Body of pancreas (tissue), 4 donors: ENCODE data around the gene CARNS1. TPM values are rescaled to one million over a fixed set of nuclear protein-coding genes. Genes with fewer than 3 reads are reported as not detected.

Experiments
- ATAC-seq: fragments of 150-250 bp; one replicate; pipeline ENCODE4 v1.9.1; 2016
- DNase-seq, 4 donors: peaks; one replicate each; pipeline ENCODE4 v3.0.0-alpha.2; 2019
- H3K27ac ChIP-seq, 4 donors: fragments of 200-600 bp; sonication (generic); 1 replicate in 3 of 4; 2 replicates in 1 of 4; pipeline versions ENCODE4 v1.5.1 to v1.6.1; 2016 to 2019; ENCODE audit warnings: mild to moderate bottlenecking in 1 of 4, mixed read lengths in 1 of 4, moderate library complexity in 1 of 4
- H3K27me3 ChIP-seq, 2 donors: fragments of 200-600 bp; sonication (generic); one replicate each; pipeline ENCODE4 v1.6.0; 2016; ENCODE audit warnings: mild to moderate bottlenecking in 1 of 2
- H3K36me3 ChIP-seq, 2 donors: fragments of 200-600 bp; sonication (generic); replicated peaks in 1 of 2; 2 replicates each; pipeline ENCODE4 v1.5.1; 2016; ENCODE audit warnings: low read depth in 2 of 2; ENCODE audit not compliant: insufficient read depth in 1 of 2
- H3K4me1 ChIP-seq: fragments of 200-600 bp; sonication (generic); one replicate; pipeline ENCODE4 v1.6.0; 2016
- H3K4me3 ChIP-seq, 2 donors: fragments of 200-600 bp; sonication (generic); 1 replicate in 1 of 2; 2 replicates in 1 of 2; pipeline ENCODE4 v1.5.1; 2016 to 2019
- H3K9me3 ChIP-seq, 3 donors: fragments of 200-600 bp; sonication (generic); 1 replicate in 2 of 3; 2 replicates in 1 of 3; pipeline ENCODE4 v1.5.1; 2016
- CTCF ChIP-seq, 7 experiments: fragments of 450-650 bp in 4 of 7; fragments of 200-600 bp in 3 of 7; sonication (generic) in 3 of 7; IDR thresholded peaks; one replicate each; pipeline ENCODE4 v1.5.1; 2016 to 2019; ENCODE audit warnings: antibody characterized with exemption in 7 of 7
- POLR2A ChIP-seq, 3 donors: fragments of 450-650 bp; IDR thresholded peaks; one replicate each; pipeline ENCODE4 v1.6.1; 2016; ENCODE audit warnings: antibody characterized with exemption in 3 of 3, mild to moderate bottlenecking in 2 of 3
- WGBS, 2 donors: methylation state at CpG; one replicate each; pipeline ENCODE4 v1.1.5; 2017; 5-methylcytosine and 5-hydroxymethylcytosine counted together
- intact Hi-C: fragments of 100-400 bp; cut with DNase I; formaldehyde crosslinking; loops from one replicate; pipeline ENCODE4 v1.15.1; 2023
- total RNA-seq, 2 donors: library from RNA; depleted of rRNA; stranded (reverse); fragments of >200 nt; gene quantifications; one replicate each; pipeline ENCODE4 v1.1.0, GENCODE V29; 2016

Gene CARNS1
- total RNA-seq, 2 donors from 2014 or later = 2.1 to 2.6 TPM

- Histone ChIP-seq H3K27ac (peak within 1 kb of the TSS in 2 of 4 donors; percentile 8 to 22), H3K4me3 (no peak within 1 kb of the TSS), H3K36me3 (peaks cover 0 to 4% of the 10 kb centered on the region in 2 donors), H3K4me1 (peaks cover 5% of the 10 kb centered on the region), H3K9me3 (no peaks in the 10 kb centered on the region), H3K27me3 (no peaks in the 10 kb centered on the region)
- WGBS, 2 donors = 59 to 70% methylated on average over 4 to 17 of the region's 26 CpGs
- intact Hi-C loops = no loop called here
- TF ChIP-seq CTCF (IDR thresholded peaks at IDR 0.05) (no peak), POLR2A (IDR thresholded peaks at IDR 0.05) (peak in 1 of 3 donors; percentile 33)
- ATAC-seq = no peak
- no peak for DNase-seq
Measured at GRCh38 chr11:67437082-67437808, 21.8 kb downstream of the CARNS1 start, which contains the start of gene PTPRCAP. PTPRCAP (minus strand) TSS chr11:67437682; CDS start chr11:67437619, 63 bp downstream.

GRCh38 chr11:67437809-67438157 lies 22.3 kb downstream of the CARNS1 start:
- Histone ChIP-seq H3K4me3 (no peak overlapping the region), H3K9me3 (no peaks in the 10 kb centered on the region), H3K36me3 (peaks cover 0 to 2% of the 10 kb centered on the region in 2 donors), H3K4me1 (peaks cover 11% of the 10 kb centered on the region), H3K27me3 (no peaks in the 10 kb centered on the region), H3K27ac (no peak overlapping the region)
- DNase-seq (no peak), ATAC-seq (no peak)
- no peak for TF ChIP-seq POLR2A (IDR thresholded peaks at IDR 0.05)
- no peak for TF ChIP-seq CTCF (IDR thresholded peaks at IDR 0.05)
- intact Hi-C loops = no loop called here
- 74 to 80% methylated on average over 2 of the region's 3 CpGs for WGBS, 2 donors

GRCh38 chr11:67438158-67438902 lies 22.9 kb downstream of the CARNS1 start:
- peaks cover 11% of the 10 kb centered on the region for H3K4me1 ChIP-seq
- no peak overlapping the region for H3K4me3 ChIP-seq
- no peak overlapping the region for H3K27ac ChIP-seq
- H3K9me3 ChIP-seq = no peaks in the 10 kb centered on the region
- ATAC-seq (no peak), DNase-seq (no peak)
- H3K27me3 ChIP-seq = no peaks in the 10 kb centered on the region
- 84 to 100% methylated on average over 1 to 39 of the region's 41 CpGs for WGBS, 2 donors
- intact Hi-C loops = no loop called here
- no peaks in the 10 kb centered on the region for H3K36me3 ChIP-seq
- TF ChIP-seq CTCF (IDR thresholded peaks at IDR 0.05) = no peak

GRCh38 chr11:67439321-67440228 lies 24.1 kb downstream of the CARNS1 start:
- Histone ChIP-seq H3K27me3 (no peaks in the 10 kb centered on the region), H3K9me3 (no peaks in the 10 kb centered on the region), H3K27ac (no peak overlapping the region), H3K4me3 (no peak overlapping the region), H3K4me1 (peaks cover 18% of the 10 kb centered on the region), H3K36me3 (no peaks in the 10 kb centered on the region)
- no peak for TF ChIP-seq POLR2A (IDR thresholded peaks at IDR 0.05)
- TF ChIP-seq CTCF (IDR thresholded peaks at IDR 0.05) = peak in 1 of 7 experiments; percentile 9
- peak in 2 of 4 donors; percentile 33 to 49 for DNase-seq
- 74 to 78% methylated on average over 18 to 31 of the region's 31 CpGs for WGBS, 2 donors
- ATAC-seq = no peak
- intact Hi-C loops = no loop called here
